Measurements from ENCODE around the gene KIF6. TPM values are rescaled to one million over a fixed set of nuclear protein-coding genes. Genes with fewer than 3 reads are reported as not detected.

Gene KIF6
- total and polyA plus RNA-seq, 4 experiments from 2014 or later = not detected

DNA sequence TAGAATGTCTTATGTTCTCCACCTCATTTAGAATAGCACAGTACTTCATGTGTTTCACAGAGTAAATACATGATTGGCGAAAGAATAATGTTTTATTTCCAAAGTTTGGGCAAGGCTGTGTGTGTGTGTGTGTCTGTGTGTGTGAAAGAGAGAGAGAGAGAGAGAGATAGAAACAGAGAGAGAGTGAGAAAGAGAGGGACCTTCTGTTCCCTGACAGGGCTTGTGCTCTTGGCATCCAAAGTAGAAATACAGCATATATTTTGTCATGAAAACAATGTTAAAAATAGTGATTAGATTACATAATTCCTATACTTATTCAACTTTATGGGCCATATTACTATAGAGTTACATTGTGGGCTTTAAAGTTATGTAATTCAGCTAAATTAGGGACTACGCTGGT, 201.2 kb downstream of the KIF6 start:
- peaks cover 2 to 3% of the 10 kb centered on the region in 2 donors for H3K27me3 Mint-ChIP-seq
- peaks cover 0 to 3% of the 10 kb centered on the region in 2 donors for H3K36me3 Mint-ChIP-seq
- peaks cover 0 to 2% (median 0%) of the 10 kb centered on the region in 8 donors for H3K9me3 Mint-ChIP-seq
- POLR2A ChIA-PET (ENCODE audit: partially characterized antibody) = no interaction called here
- Histone ChIP-seq H3K4me1 (ENCODE audit: insufficient read depth, low read length) (no peaks in the 10 kb centered on the region), H3K36me3 (ENCODE audit: insufficient read depth, low read length) (no peaks in the 10 kb centered on the region), H3K9me3 (ENCODE audit: control insufficient read depth in 1 of 2, low read length in 2 of 2) (no peaks in the 10 kb centered on the region), H3K27me3 (ENCODE audit: insufficient read depth, low read length) (peaks cover 2% of the 10 kb centered on the region), H3K27ac (ENCODE audit: low read depth, low read length) (no peak overlapping the region), H3K4me3 (ENCODE audit: low read length in 2 of 2) (no peak overlapping the region)
- no peaks in the 10 kb centered on the region for H3K4me1 Mint-ChIP-seq
- no peak overlapping the region for H3K27ac Mint-ChIP-seq
- CTCF ChIA-PET (ENCODE audit: partially characterized antibody) = no interaction called here
- no peak overlapping the region for H3K4me3 Mint-ChIP-seq
- no peak for DNase-seq
- intact Hi-C loops (cut with micrococcal nuclease) = no loop called here

DNA sequence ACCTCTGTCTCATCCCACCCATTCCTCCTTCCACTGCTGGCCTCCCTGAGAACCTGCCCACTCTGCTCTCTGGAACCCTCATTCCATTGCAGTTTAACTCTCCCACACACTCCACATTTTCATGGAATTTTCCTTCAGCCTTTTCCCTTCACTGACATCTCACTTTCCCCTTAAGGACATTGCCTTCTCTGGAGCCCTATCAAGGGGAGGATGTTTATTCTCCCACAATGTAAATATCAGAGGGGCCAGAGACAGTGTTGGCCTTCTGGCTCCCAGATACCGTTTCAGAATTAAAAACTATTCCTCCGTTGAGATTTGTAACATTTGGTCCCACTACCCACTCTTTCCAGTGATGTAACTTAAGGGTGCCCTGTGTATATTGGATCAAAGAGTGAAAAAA, 203.2 kb downstream of the KIF6 start:
- no peak overlapping the region for H3K27ac Mint-ChIP-seq

GRCh38 chr6:39520916-39521315, 204.3 kb downstream of the KIF6 start:
- Mint-ChIP-seq H3K9me3 (peaks cover 0 to under 1% (median 0%) of the 10 kb centered on the region in 8 donors), H3K27ac (no peak overlapping the region), H3K4me3 (no peak overlapping the region), H3K27me3 (no peaks in the 10 kb centered on the region), H3K4me1 (no peaks in the 10 kb centered on the region), H3K36me3 (peaks cover 0 to 1% of the 10 kb centered on the region in 2 donors)
- POLR2A ChIA-PET (ENCODE audit: partially characterized antibody) = no interaction called here
- intact Hi-C loops (cut with micrococcal nuclease) = no loop called here
- no peaks in the 10 kb centered on the region for H3K27me3 ChIP-seq (ENCODE audit: insufficient read depth, low read length)
- no peaks in the 10 kb centered on the region for H3K4me1 ChIP-seq (ENCODE audit: insufficient read depth, low read length)
- H3K36me3 ChIP-seq (ENCODE audit: insufficient read depth, low read length) = no peaks in the 10 kb centered on the region
- H3K9me3 ChIP-seq (ENCODE audit: control insufficient read depth in 1 of 2, low read length in 2 of 2) = no peaks in the 10 kb centered on the region
- no peak for DNase-seq
- no peak overlapping the region for H3K4me3 ChIP-seq (ENCODE audit: low read length in 2 of 2)
- H3K27ac ChIP-seq (ENCODE audit: low read depth, low read length) = no peak overlapping the region
- CTCF ChIA-PET (ENCODE audit: partially characterized antibody) = no interaction called here

More for the DNA sequence above, 203.2 kb downstream of the KIF6 start:
- Mint-ChIP-seq H3K27me3 (no peaks in the 10 kb centered on the region), H3K4me1 (no peaks in the 10 kb centered on the region), H3K36me3 (peaks cover 0 to 3% of the 10 kb centered on the region in 2 donors), H3K9me3 (peaks cover 0 to 2% (median 0%) of the 10 kb centered on the region in 8 donors), H3K4me3 (no peak overlapping the region)
- intact Hi-C loops (cut with micrococcal nuclease) = no loop called here
- no peaks in the 10 kb centered on the region for H3K4me1 ChIP-seq (ENCODE audit: insufficient read depth, low read length)
- no peaks in the 10 kb centered on the region for H3K36me3 ChIP-seq (ENCODE audit: insufficient read depth, low read length)
- H3K27ac ChIP-seq (ENCODE audit: low read depth, low read length) = no peak overlapping the region
- POLR2A ChIA-PET (ENCODE audit: partially characterized antibody) = interaction anchor here (0.6 kb wide), 1 partner anchor 61 kb away, joined by 3 read pairs; no protein-coding TSS in a partner anchor
- DNase-seq = no peak
- CTCF ChIA-PET (ENCODE audit: partially characterized antibody) = no interaction called here
- no peaks in the 10 kb centered on the region for H3K9me3 ChIP-seq (ENCODE audit: control insufficient read depth in 1 of 2, low read length in 2 of 2)
- H3K4me3 ChIP-seq (ENCODE audit: low read length in 2 of 2) = no peak overlapping the region
- H3K27me3 ChIP-seq (ENCODE audit: insufficient read depth, low read length) = no peaks in the 10 kb centered on the region

- Mint-ChIP-seq H3K4me1 (no peaks in the 10 kb centered on the region), H3K4me3 (no peak overlapping the region), H3K36me3 (no peaks in the 10 kb centered on the region), H3K27me3 (peaks cover 0 to 2% of the 10 kb centered on the region in 2 donors), H3K27ac (no peak overlapping the region), H3K9me3 (no peaks in the 10 kb centered on the region)
- Histone ChIP-seq H3K9me3 (ENCODE audit: control insufficient read depth in 1 of 2, low read length in 2 of 2) (no peaks in the 10 kb centered on the region), H3K4me3 (ENCODE audit: low read length in 2 of 2) (no peak overlapping the region), H3K4me1 (ENCODE audit: insufficient read depth, low read length) (no peaks in the 10 kb centered on the region), H3K36me3 (ENCODE audit: insufficient read depth, low read length) (no peaks in the 10 kb centered on the region), H3K27me3 (ENCODE audit: insufficient read depth, low read length) (no peaks in the 10 kb centered on the region), H3K27ac (ENCODE audit: low read depth, low read length) (no peak overlapping the region)
- DNase-seq = no peak
- ChIA-PET CTCF (ENCODE audit: partially characterized antibody) (no interaction called here), POLR2A (ENCODE audit: partially characterized antibody) (no interaction called here)
- intact Hi-C loops (cut with micrococcal nuclease) = no loop called here
Observed at GRCh38 chr6:39520411-39520810, 204.8 kb downstream of the KIF6 start.

- no peaks in the 10 kb centered on the region for H3K9me3 ChIP-seq (ENCODE audit: control insufficient read depth in 1 of 2, low read length in 2 of 2)
- Mint-ChIP-seq H3K27ac (no peak overlapping the region), H3K4me1 (no peaks in the 10 kb centered on the region), H3K4me3 (no peak overlapping the region), H3K27me3 (peaks cover 1 to 3% of the 10 kb centered on the region in 2 donors), H3K9me3 (peaks cover 0 to 2% (median 0%) of the 10 kb centered on the region in 8 donors), H3K36me3 (no peaks in the 10 kb centered on the region)
- POLR2A ChIA-PET (ENCODE audit: partially characterized antibody) = no interaction called here
- no peak overlapping the region for H3K4me3 ChIP-seq (ENCODE audit: low read length in 2 of 2)
- CTCF ChIA-PET (ENCODE audit: partially characterized antibody) = no interaction called here
- no peaks in the 10 kb centered on the region for H3K27me3 ChIP-seq (ENCODE audit: insufficient read depth, low read length)
- no peak overlapping the region for H3K27ac ChIP-seq (ENCODE audit: low read depth, low read length)
- no peaks in the 10 kb centered on the region for H3K4me1 ChIP-seq (ENCODE audit: insufficient read depth, low read length)
- no peak for DNase-seq
- intact Hi-C loops (cut with micrococcal nuclease) = no loop called here
- H3K36me3 ChIP-seq (ENCODE audit: insufficient read depth, low read length) = no peaks in the 10 kb centered on the region
Observed at GRCh38 chr6:39518221-39518620, 207.0 kb downstream of the KIF6 start.

GRCh38 chr6:39517756-39518155, 207.5 kb downstream of the KIF6 start:
- ChIA-PET POLR2A (ENCODE audit: partially characterized antibody) (no interaction called here), CTCF (ENCODE audit: partially characterized antibody) (no interaction called here)
- no peak overlapping the region for H3K27ac Mint-ChIP-seq
- no peaks in the 10 kb centered on the region for H3K4me1 ChIP-seq (ENCODE audit: insufficient read depth, low read length)
- DNase-seq = no peak
- H3K36me3 Mint-ChIP-seq = no peaks in the 10 kb centered on the region
- H3K4me3 Mint-ChIP-seq = no peak overlapping the region
- H3K27me3 ChIP-seq (ENCODE audit: insufficient read depth, low read length) = no peaks in the 10 kb centered on the region
- H3K9me3 ChIP-seq (ENCODE audit: control insufficient read depth in 1 of 2, low read length in 2 of 2) = no peaks in the 10 kb centered on the region
- H3K27ac ChIP-seq (ENCODE audit: low read depth, low read length) = no peak overlapping the region
- H3K27me3 Mint-ChIP-seq = peaks cover 1 to 3% of the 10 kb centered on the region in 2 donors
- no peak overlapping the region for H3K4me3 ChIP-seq (ENCODE audit: low read length in 2 of 2)
- H3K4me1 Mint-ChIP-seq = no peaks in the 10 kb centered on the region
- peaks cover 0 to 2% (median 0%) of the 10 kb centered on the region in 8 donors for H3K9me3 Mint-ChIP-seq
- intact Hi-C loops (cut with micrococcal nuclease) = no loop called here
- H3K36me3 ChIP-seq (ENCODE audit: insufficient read depth, low read length) = no peaks in the 10 kb centered on the region

DNA sequence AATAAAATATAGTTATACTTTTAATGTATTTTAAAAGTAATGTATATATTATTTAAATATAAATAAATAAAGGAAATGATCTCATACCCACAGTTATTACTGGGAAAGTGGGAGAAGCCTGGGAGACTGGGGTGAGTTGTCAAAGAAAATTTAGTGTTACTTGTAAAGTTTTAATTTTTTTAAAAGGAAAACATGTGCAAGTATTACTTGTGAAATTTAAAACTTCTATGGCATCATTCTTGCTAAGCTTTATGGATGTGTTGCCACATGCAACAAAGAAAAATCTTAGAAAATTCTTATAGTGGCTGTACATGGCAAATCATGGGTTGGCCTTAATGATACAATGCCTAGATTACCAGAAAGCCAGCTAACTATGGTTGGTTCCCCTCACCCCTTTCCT, 208.7 kb downstream of the KIF6 start:
- ChIA-PET CTCF (ENCODE audit: partially characterized antibody) (no interaction called here), POLR2A (ENCODE audit: partially characterized antibody) (no interaction called here)
- Mint-ChIP-seq H3K9me3 (peaks cover 0 to 2% (median 0%) of the 10 kb centered on the region in 8 donors), H3K4me1 (no peaks in the 10 kb centered on the region), H3K4me3 (no peak overlapping the region), H3K27me3 (peaks cover 1 to 3% of the 10 kb centered on the region in 2 donors), H3K36me3 (no peaks in the 10 kb centered on the region), H3K27ac (no peak overlapping the region)
- DNase-seq = no peak
- Histone ChIP-seq H3K9me3 (ENCODE audit: control insufficient read depth in 1 of 2, low read length in 2 of 2) (no peaks in the 10 kb centered on the region), H3K36me3 (ENCODE audit: insufficient read depth, low read length) (no peaks in the 10 kb centered on the region), H3K4me3 (ENCODE audit: low read length in 2 of 2) (no peak overlapping the region), H3K27ac (ENCODE audit: low read depth, low read length) (no peak overlapping the region), H3K4me1 (ENCODE audit: insufficient read depth, low read length) (no peaks in the 10 kb centered on the region), H3K27me3 (ENCODE audit: insufficient read depth, low read length) (no peaks in the 10 kb centered on the region)
- intact Hi-C loops (cut with micrococcal nuclease) = no loop called here

- H3K36me3 Mint-ChIP-seq = no peaks in the 10 kb centered on the region
- ChIA-PET POLR2A (ENCODE audit: partially characterized antibody) (no interaction called here), CTCF (ENCODE audit: partially characterized antibody) (no interaction called here)
- H3K9me3 ChIP-seq (ENCODE audit: control insufficient read depth in 1 of 2, low read length in 2 of 2) = no peaks in the 10 kb centered on the region
- peaks cover 3% of the 10 kb centered on the region in 2 donors for H3K27me3 Mint-ChIP-seq
- no peaks in the 10 kb centered on the region for H3K36me3 ChIP-seq (ENCODE audit: insufficient read depth, low read length)
- peaks cover 0 to 4% (median 0%) of the 10 kb centered on the region in 8 donors for H3K9me3 Mint-ChIP-seq
- H3K4me3 ChIP-seq (ENCODE audit: low read length in 2 of 2) = no peak overlapping the region
- H3K4me3 Mint-ChIP-seq = no peak overlapping the region
- intact Hi-C loops (cut with micrococcal nuclease) = no loop called here
- H3K4me1 Mint-ChIP-seq = no peaks in the 10 kb centered on the region
- no peak overlapping the region for H3K27ac Mint-ChIP-seq
- H3K27ac ChIP-seq (ENCODE audit: low read depth, low read length) = no peak overlapping the region
- H3K27me3 ChIP-seq (ENCODE audit: insufficient read depth, low read length) = no peaks in the 10 kb centered on the region
- DNase-seq = no peak
- no peaks in the 10 kb centered on the region for H3K4me1 ChIP-seq (ENCODE audit: insufficient read depth, low read length)
Observed at GRCh38 chr6:39515471-39515870, 209.7 kb downstream of the KIF6 start.
